ENCODE results near the gene FBXO4.
A peak's percentile ranks its signal among the peaks of the same experiment; 100 is the strongest.

FBXO4 gene

GRCh38 chr5:41924872-41925554, at the start of gene FBXO4:
Gene FBXO4, plus strand, starts transcription at chr5:41925281. Its CDS starts 29 bp downstream, at chr5:41925310.
- peak; percentile 4 for DNase-seq (ENCODE audit: low spot score)

GRCh38 chr5:41876678-41877077, 48.4 kb upstream of the FBXO4 start:
- no peak for DNase-seq (ENCODE audit: low spot score)

GRCh38 chr5:41877408-41877807, 47.7 kb upstream of the FBXO4 start:
- DNase-seq (ENCODE audit: low spot score) = no peak

GRCh38 chr5:41878173-41878572, 46.9 kb upstream of the FBXO4 start:
- no peak for DNase-seq (ENCODE audit: low spot score)

- no peak for DNase-seq (ENCODE audit: low spot score)
Observed at GRCh38 chr5:41878643-41879478, 46.2 kb upstream of the FBXO4 start.

- DNase-seq (ENCODE audit: low spot score) = no peak
Observed at GRCh38 chr5:41882765-41883164, 42.3 kb upstream of the FBXO4 start.

- DNase-seq (ENCODE audit: low spot score) = no peak
Observed at GRCh38 chr5:41883243-41883642, 41.8 kb upstream of the FBXO4 start.

- no peak for DNase-seq (ENCODE audit: low spot score)
Observed at GRCh38 chr5:41883936-41884335, 41.1 kb upstream of the FBXO4 start.

GRCh38 chr5:41885286-41885685, 39.8 kb upstream of the FBXO4 start:
- DNase-seq (ENCODE audit: low spot score) = no peak

- DNase-seq (ENCODE audit: low spot score) = no peak
Observed at GRCh38 chr5:41891066-41891707, 33.9 kb upstream of the FBXO4 start.

GRCh38 chr5:41892031-41892430, 33.0 kb upstream of the FBXO4 start:
- no peak for DNase-seq (ENCODE audit: low spot score)

- no peak for DNase-seq (ENCODE audit: low spot score)
Observed at GRCh38 chr5:41893074-41893851, 31.8 kb upstream of the FBXO4 start.

GRCh38 chr5:41896230-41896629, 28.9 kb upstream of the FBXO4 start:
- no peak for DNase-seq (ENCODE audit: low spot score)

GRCh38 chr5:41903382-41903891, 21.6 kb upstream of the FBXO4 start:
- DNase-seq (ENCODE audit: low spot score) = no peak

GRCh38 chr5:41903892-41904799, 20.9 kb upstream of the FBXO4 start, which contains the start of gene RIMOC1:
Gene RIMOC1, plus strand, starts transcription at chr5:41904344. Its CDS starts 24 bp downstream, at chr5:41904368.
- DNase-seq (ENCODE audit: low spot score) = peak; percentile 81

GRCh38 chr5:41906151-41906550, 18.9 kb upstream of the FBXO4 start:
- DNase-seq (ENCODE audit: low spot score) = no peak

GRCh38 chr5:41908374-41909079, 16.6 kb upstream of the FBXO4 start:
- no peak for DNase-seq (ENCODE audit: low spot score)

- no peak for DNase-seq (ENCODE audit: low spot score)
Observed at GRCh38 chr5:41918105-41918504, 7.0 kb upstream of the FBXO4 start.

- no peak for DNase-seq (ENCODE audit: low spot score)
Observed at GRCh38 chr5:41921166-41921565, 3.9 kb upstream of the FBXO4 start.

- DNase-seq (ENCODE audit: low spot score) = no peak
Observed at GRCh38 chr5:41921874-41922273, 3.2 kb upstream of the FBXO4 start.

All from COLO829 (cell line).